Testis (tissue), 3 donors: ENCODE measurements around the gene CEBPZ. TPM values are rescaled to one million over a fixed set of nuclear protein-coding genes. Genes with fewer than 3 reads are reported as not detected.

Experiments
- DNase-seq: peaks from one replicate; pipeline ENCODE4 v3.0.0-alpha.2; 2019
- H3K27ac ChIP-seq, 2 donors: fragments of 200-600 bp; sonication (generic); one replicate each; pipeline ENCODE4 v1.5.1; 2019
- H3K27me3 ChIP-seq: fragments of 200-600 bp; sonication (generic); one replicate; pipeline ENCODE4 v1.5.1; 2019
- H3K36me3 ChIP-seq: fragments of 200-600 bp; sonication (generic); one replicate; pipeline ENCODE4 v1.5.1; 2017; ENCODE audit warnings: low read depth; ENCODE audit errors: missing control alignments
- H3K4me1 ChIP-seq: fragments of 200-600 bp; sonication (generic); one replicate; pipeline ENCODE4 v1.5.1; 2019
- H3K4me3 ChIP-seq, 2 donors: fragments of 200-600 bp; sonication (generic); one replicate each; pipeline ENCODE4 v1.5.1; 2017 to 2019
- H3K9me3 ChIP-seq: fragments of 200-600 bp; sonication (generic); one replicate; pipeline ENCODE4 v1.5.1; 2017
- POLR2A ChIP-seq: fragments of 450-650 bp; IDR thresholded peaks from one replicate; pipeline ENCODE4 v1.6.1; 2017; ENCODE audit warnings: antibody characterized with exemption, mild to moderate bottlenecking, moderate library complexity
- WGBS, 2 donors: methylation state at CpG; one replicate each; pipeline ENCODE4 v1.1.5; 2018; 5-methylcytosine and 5-hydroxymethylcytosine counted together
- intact Hi-C: fragments of 100-400 bp; cut with DNase I; formaldehyde crosslinking; loops from one replicate; pipeline ENCODE4 v1.15.1; 2023; ENCODE audit warnings: low total_unique reads
- polyA plus RNA-seq: library from polyadenylated mRNA; stranded (reverse); fragments of 350-450 nt; fragmentation: Illumina TruSeq; extraction: RNeasy Lipid Tissue Mini Kit (QIAGEN cat#74804); gene quantifications from one replicate; pipeline ENCODE4 v1.2.3, GENCODE V29; 2014; ENCODE audit warnings: low read depth, low replicate concordance; ENCODE audit not compliant: insufficient read depth
- total RNA-seq, 2 donors: library from RNA; depleted of rRNA; stranded (reverse); fragments of >200 nt; gene quantifications; one replicate each; pipeline ENCODE4 v1.2.3, GENCODE V29; 2016
- TF ChIP-seq, protein P1 (sequence below), 3 experiments: fragments of 450-650 bp in 2 of 3; fragments of 200-600 bp in 1 of 3; sonication (generic) in 1 of 3; IDR thresholded peaks; one replicate each; pipeline ENCODE4 v1.5.1; 2016 to 2019; ENCODE audit warnings: antibody characterized with exemption in 3 of 3, mild to moderate bottlenecking in 2 of 3, moderate library complexity in 1 of 3

The CEBPZ gene
- total and polyA plus RNA-seq, 3 donors from 2014 or later = 29.5 to 60.9 (median 50.5) TPM

- WGBS, 2 donors = 82 to 83% methylated on average over 17 of the region's 17 CpGs
- Histone ChIP-seq H3K9me3 (no peaks in the 10 kb centered on the region), H3K27me3 (no peaks in the 10 kb centered on the region), H3K4me1 (no peaks in the 10 kb centered on the region), H3K36me3 (no peaks in the 10 kb centered on the region), H3K27ac (no peak overlapping the region), H3K4me3 (no peak overlapping the region)
- intact Hi-C loops = no loop called here
- TF ChIP-seq, protein P1, sequence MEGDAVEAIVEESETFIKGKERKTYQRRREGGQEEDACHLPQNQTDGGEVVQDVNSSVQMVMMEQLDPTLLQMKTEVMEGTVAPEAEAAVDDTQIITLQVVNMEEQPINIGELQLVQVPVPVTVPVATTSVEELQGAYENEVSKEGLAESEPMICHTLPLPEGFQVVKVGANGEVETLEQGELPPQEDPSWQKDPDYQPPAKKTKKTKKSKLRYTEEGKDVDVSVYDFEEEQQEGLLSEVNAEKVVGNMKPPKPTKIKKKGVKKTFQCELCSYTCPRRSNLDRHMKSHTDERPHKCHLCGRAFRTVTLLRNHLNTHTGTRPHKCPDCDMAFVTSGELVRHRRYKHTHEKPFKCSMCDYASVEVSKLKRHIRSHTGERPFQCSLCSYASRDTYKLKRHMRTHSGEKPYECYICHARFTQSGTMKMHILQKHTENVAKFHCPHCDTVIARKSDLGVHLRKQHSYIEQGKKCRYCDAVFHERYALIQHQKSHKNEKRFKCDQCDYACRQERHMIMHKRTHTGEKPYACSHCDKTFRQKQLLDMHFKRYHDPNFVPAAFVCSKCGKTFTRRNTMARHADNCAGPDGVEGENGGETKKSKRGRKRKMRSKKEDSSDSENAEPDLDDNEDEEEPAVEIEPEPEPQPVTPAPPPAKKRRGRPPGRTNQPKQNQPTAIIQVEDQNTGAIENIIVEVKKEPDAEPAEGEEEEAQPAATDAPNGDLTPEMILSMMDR (IDR thresholded peaks at IDR 0.05) = no peak
- no peak for TF ChIP-seq POLR2A
- DNase-seq = no peak
These were observed 49.4 kb downstream of the CEBPZ start for GRCh38 chr2:37181726-37182684.

- TF ChIP-seq, protein P1 (IDR thresholded peaks at IDR 0.05) = no peak
- TF ChIP-seq POLR2A = no peak
- H3K36me3 ChIP-seq = no peaks in the 10 kb centered on the region
- H3K27ac ChIP-seq = no peak overlapping the region
- no peak for DNase-seq
- no peaks in the 10 kb centered on the region for H3K4me1 ChIP-seq
- no peaks in the 10 kb centered on the region for H3K27me3 ChIP-seq
- 95 to 96% methylated on average over 5 of the region's 5 CpGs for WGBS, 2 donors
- H3K9me3 ChIP-seq = no peaks in the 10 kb centered on the region
- intact Hi-C loops = no loop called here
- no peak overlapping the region for H3K4me3 ChIP-seq
These were observed 50.8 kb downstream of the CEBPZ start for GRCh38 chr2:37180640-37181039.

- TF ChIP-seq, protein P1 (IDR thresholded peaks at IDR 0.05) = no peak
- no peak for TF ChIP-seq POLR2A
- Histone ChIP-seq H3K9me3 (no peaks in the 10 kb centered on the region), H3K36me3 (no peaks in the 10 kb centered on the region), H3K4me1 (no peaks in the 10 kb centered on the region), H3K27ac (peak overlapping the region; percentile 22 to 32), H3K4me3 (no peak overlapping the region), H3K27me3 (no peaks in the 10 kb centered on the region)
- intact Hi-C loops = no loop called here
- no peak for DNase-seq
- 47 to 50% methylated on average over 4 of the region's 4 CpGs for WGBS, 2 donors
These were observed 51.3 kb downstream of the CEBPZ start for GRCh38 chr2:37180006-37180639.

DNA sequence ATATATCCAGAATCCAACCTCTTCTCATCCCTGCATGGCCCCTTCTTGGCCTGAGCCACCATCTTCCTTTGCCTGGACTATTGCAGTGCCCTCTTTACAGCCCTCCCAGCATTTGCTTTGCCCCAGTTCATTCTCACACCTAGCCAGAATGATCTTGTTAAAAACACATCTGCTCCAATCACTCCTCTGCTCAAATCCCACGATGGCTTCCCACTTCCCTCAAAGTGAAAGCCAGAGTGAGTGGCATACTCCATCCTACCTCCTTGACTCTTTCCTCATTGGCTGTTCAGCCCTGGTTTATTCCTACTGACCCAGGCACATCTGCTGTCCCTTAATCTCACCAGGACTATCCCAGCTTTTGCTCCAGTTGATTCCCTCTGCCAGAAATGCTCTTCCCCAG is 57.7 kb downstream of the CEBPZ start:
- no peaks in the 10 kb centered on the region for H3K9me3 ChIP-seq
- no peak overlapping the region for H3K4me3 ChIP-seq
- TF ChIP-seq, protein P1 (IDR thresholded peaks at IDR 0.05) = no peak
- no peak for TF ChIP-seq POLR2A
- H3K36me3 ChIP-seq = no peaks in the 10 kb centered on the region
- 56 to 75% methylated on average over 1 of the region's 1 CpG for WGBS, 2 donors
- intact Hi-C loops = no loop called here
- DNase-seq = no peak
- no peak overlapping the region for H3K27ac ChIP-seq
- H3K27me3 ChIP-seq = no peaks in the 10 kb centered on the region
- H3K4me1 ChIP-seq = no peaks in the 10 kb centered on the region
